GM18502 (cell line): Measurements from ENCODE around the gene SULT1B1.
"Not testable (repeated sequence)": the region's sequence is repeated elsewhere in the genome, so short reads cannot be mapped to it uniquely, and the experiment has no call there.

Experiments
- ATAC-seq: cut with Tn5 transposase; IDR thresholded peaks from one replicate; pipeline ENCODE4 v1.9.1; 2021; ENCODE audit warnings: mild to moderate bottlenecking; ENCODE audit not compliant: unreplicated experiment, poor library complexity

Gene SULT1B1

DNA sequence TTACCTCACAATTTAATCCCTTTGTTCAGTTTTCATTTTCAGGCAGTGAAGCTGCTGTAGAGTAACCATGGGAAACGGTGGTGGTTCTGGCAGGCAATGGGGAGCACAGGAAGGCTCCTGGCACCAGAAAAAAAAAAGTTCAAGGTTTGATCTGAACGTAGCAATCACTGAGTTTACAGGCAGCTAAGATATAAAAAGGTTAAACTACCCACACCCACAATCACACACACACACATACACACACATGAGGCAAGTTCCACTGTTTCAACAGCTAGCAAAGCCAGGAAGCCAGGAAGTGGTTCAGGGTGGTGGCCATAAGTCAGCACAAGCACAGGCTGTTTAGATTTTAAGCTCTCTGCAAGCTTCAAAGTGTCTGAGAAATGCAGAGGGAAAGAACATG lies at the start of gene SULT1B1:
Gene SULT1B1, minus strand, starts transcription at position 166 of the 400 bp plus-strand sequence. CDS start 5,403 bp downstream, outside the sequence.
- ATAC-seq, result no peak

- no peak for ATAC-seq
These were observed 40.2 kb upstream of the SULT1B1 start for GRCh38 chr4:69800599-69800998.

DNA sequence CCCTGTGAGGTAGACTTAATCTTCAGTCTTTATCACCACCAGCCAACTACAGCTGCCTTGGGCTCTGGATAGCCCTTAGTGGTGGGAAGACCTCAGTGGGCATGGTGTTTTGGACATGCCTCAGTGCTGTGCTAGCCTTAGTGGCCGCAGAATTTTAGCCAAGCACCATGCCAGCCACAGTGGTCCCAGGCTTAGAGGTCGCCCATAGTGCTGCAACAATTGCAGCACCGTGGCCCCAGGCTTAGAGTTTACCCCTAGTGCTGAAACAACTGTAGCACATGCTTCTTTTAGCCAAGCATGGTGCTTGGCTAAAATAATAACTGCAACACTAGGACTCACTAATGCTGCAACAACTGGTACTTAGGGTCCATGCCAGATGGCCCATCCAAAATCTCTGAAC lies 38.9 kb upstream of the SULT1B1 start:
- ATAC-seq, result no peak

DNA sequence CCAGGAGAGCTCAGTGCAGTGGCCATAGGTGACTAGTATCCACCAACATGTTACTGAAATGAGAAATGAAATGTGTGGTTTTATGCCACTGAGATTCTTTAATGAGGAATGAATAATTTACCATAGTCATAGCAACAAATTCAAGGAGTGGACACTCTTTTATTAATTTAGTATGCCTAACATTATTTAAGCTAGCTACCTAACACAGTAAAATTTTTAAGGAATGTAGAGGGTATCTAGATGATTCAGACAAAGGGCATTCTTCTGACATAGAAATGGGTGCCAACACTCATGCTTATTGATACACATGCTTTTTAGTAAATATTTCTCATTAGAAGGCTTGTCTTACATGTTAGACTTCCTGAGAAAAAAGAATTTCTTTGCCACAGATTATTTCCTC lies 33.3 kb upstream of the SULT1B1 start:
- ATAC-seq, result no peak

DNA sequence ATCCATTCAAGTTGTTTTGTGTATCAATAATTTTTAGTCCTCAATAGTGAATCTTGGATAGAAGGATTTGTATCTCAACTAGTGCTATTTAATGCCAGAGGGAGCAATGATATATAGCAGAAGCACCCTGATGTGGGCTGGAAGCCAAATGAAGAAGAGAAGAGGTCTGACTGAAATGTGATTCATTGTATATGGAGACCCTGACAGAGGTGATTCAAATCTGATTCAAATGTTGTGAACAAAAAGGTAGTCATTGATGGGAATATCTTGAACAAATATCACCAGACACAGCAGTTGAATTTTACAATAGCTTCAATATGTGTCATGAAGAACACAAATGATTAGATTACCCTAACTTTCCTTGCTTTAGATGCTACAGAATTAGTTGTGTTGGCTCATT lies 27.5 kb upstream of the SULT1B1 start:
- ATAC-seq, result no peak

- no peak for ATAC-seq
These were observed 26.1 kb upstream of the SULT1B1 start for GRCh38 chr4:69786547-69786946.

DNA sequence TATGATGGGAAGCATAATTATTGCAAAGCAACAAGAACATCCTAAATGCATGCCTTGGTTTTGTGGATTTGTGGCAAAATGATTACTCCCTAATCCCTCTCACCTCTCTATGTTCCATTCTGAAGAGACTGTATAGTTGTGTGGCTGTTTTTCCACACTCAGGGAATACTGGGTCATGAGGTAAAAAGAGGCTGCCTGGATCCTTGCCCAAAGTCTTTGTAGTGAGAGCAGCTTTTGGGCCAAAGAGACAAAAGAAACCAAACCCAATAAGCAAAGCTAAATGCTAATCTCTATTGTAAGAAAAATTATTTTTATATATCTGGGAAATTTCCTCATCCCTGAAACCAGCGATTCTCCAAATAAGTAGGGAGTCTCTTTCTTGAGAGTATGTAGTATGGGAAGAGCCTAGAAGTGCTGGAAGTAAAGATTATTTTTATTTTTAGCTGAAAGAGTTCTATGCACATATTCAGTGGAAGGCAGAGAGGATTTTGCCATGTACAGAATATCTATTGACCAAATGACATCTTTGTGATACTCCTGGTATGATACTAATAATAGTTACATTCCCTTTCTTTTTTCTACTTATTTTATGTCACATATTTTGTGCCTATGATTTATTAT lies 24.9 kb upstream of the SULT1B1 start:
- no peak for ATAC-seq

GRCh38 chr4:69782651-69783310 lies 22.4 kb upstream of the SULT1B1 start:
- ATAC-seq, result no peak

- ATAC-seq, result no peak
These were observed 21.3 kb upstream of the SULT1B1 start for GRCh38 chr4:69781458-69782418.

- no peak for ATAC-seq
These were observed 19.7 kb upstream of the SULT1B1 start for GRCh38 chr4:69780141-69780540.

DNA sequence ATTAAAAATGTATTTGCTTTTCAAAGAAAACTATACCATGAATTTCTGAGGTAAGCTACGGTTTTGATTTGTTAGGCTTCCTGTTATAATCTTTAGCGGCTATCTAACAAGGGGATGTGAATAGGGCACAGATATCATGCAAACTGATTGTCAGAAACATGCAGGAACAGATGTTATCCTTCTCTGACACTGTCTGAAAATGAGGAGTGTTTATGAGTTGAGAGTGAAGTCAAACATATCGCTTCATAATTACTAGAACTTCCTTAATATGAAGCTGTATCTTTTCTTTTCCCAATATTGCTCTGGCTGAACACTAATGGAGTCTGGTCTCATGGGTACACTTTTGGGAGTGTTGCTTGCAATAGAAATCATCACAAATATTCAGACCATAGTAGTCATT lies 16.3 kb upstream of the SULT1B1 start:
- no peak for ATAC-seq

DNA sequence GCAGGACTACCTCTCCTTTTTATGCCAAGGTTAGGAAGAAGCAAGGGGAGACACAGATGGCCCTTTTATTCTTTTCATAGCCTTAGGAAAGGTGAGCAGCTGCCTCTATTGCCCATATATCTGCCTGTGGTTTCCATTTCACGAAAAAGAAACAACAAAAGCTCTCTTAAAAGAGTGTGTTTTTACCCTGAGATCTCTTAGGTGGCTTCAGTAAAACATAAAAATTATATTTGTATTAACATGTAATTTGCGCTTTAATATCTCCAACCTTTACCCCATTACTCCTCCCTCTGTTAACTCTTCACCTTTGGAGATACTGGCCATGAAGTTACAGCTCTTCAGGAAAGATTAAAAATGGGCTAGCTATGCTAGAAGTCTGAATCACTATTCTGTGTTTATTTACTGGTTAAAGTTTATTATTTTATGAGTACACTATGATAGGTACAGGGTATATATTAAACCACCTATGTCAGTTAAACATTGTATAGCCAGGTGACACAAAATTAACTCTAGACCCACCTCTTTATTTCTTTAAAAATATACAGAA lies 15.0 kb upstream of the SULT1B1 start:
- no peak for ATAC-seq

DNA sequence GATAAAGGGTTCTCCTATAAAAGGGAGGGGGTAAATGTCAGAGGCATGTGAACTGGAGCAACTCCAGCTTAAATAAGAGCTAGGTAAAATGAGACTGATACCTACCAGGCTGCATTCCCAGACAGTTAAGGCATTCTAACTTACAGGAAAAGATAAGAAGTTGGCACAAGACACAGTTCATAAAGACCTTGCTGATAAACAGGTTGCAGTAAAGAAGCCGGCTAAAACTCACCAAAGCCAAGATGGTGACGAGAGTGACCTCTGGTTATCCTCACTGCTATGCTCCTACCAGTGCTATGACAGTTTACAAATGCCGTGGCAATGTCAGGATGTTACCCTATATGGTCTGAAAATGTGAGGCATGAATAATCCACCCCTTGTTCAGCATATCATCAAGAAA lies 13.1 kb upstream of the SULT1B1 start:
- no peak for ATAC-seq

GRCh38 chr4:69768554-69768953 lies 8.1 kb upstream of the SULT1B1 start:
- ATAC-seq, result not testable (repeated sequence)

- no peak for ATAC-seq
These were observed 5.3 kb upstream of the SULT1B1 start for GRCh38 chr4:69765751-69766150.

DNA sequence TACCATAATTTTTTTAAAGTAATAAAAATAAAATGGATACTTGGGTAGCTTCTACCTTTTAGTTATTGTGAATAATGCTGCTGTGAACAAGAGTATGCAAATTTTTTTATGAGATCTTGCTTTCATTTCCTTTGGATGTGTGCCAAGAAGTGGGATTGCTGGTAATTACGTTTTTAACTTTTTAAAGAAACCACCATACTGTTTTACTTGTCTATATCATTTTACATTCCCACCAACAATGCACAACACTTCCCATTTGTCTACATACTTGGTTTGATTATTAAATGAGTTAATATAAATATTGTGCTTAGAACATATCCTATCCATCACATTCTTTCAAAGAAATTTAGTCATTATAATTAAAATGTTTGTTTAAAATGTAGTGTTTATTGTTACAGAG lies 3.9 kb upstream of the SULT1B1 start:
- ATAC-seq, result no peak

GRCh38 chr4:69763233-69763632 lies 2.8 kb upstream of the SULT1B1 start:
- ATAC-seq, result no peak

DNA sequence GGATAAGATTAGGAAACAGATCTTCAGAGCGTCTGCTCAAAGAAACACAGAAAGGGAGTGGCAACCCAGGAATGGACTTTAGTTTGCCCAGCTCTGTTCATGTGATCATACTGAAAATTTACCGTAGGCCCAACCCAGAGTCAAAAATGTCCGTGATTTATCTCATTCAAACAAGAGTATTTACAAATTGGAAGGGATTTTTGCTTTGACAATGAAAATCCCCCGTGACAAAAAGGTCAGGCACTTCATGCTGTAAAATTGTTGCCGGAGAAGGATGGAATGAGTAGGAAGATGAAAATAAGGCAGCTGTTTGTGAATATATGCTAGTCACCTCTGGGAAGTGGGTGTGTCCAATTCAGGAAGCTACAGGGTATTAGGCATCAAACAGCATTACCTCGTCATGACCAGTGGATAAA lies 1.2 kb downstream of the SULT1B1 start:
- ATAC-seq, result no peak

DNA sequence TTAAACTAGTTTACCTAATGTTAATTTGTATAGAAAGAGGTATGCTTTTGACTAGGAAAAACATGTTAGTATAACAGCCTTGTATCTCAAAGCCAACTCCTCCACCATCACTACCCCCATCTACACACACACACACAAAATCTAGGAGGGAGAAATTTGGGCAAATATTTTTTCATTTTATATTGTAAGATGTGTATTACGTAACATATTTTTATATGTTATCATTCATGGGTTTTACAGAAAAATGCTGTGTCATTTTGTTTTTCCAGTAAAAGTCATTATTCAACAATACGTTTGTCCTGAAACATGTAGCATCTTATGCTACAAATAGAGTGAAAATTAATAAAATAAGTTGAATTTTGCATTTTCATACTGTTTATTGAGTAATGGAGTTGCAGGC lies 3.0 kb downstream of the SULT1B1 start:
- no peak for ATAC-seq

- no peak for ATAC-seq
These were observed 5.4 kb downstream of the SULT1B1 start for GRCh38 chr4:69754926-69755580.
